Measurements from ENCODE around the gene TIMP1.
"Not testable (repeated sequence)": the region's sequence is repeated elsewhere in the genome, so short reads cannot be mapped to it uniquely, and the experiment has no call there.

Gene TIMP1

GRCh38 chrX:47574076-47574546 lies 8.1 kb upstream of the TIMP1 start:
- DNase-seq: no peak

GRCh38 chrX:47574547-47575301 lies 7.5 kb upstream of the TIMP1 start:
- no peak for DNase-seq

GRCh38 chrX:47576021-47576898 lies 6.0 kb upstream of the TIMP1 start:
- DNase-seq: no peak

- no peak for DNase-seq
These were observed 4.8 kb upstream of the TIMP1 start for GRCh38 chrX:47577424-47577823.

GRCh38 chrX:47577901-47578300 lies 4.3 kb upstream of the TIMP1 start:
- DNase-seq: no peak

- DNase-seq: no peak
These were observed 3.5 kb upstream of the TIMP1 start for GRCh38 chrX:47578692-47579091.

- no peak for DNase-seq
These were observed 2.7 kb upstream of the TIMP1 start for GRCh38 chrX:47579537-47579936.

- DNase-seq: no peak
These were observed 1.1 kb downstream of the TIMP1 start for GRCh38 chrX:47583240-47583861.

GRCh38 chrX:47584714-47585113 lies 2.5 kb downstream of the TIMP1 start:
- no peak for DNase-seq

- no peak for DNase-seq
These were observed 3.0 kb downstream of the TIMP1 start for GRCh38 chrX:47585273-47585672.

- no peak for DNase-seq
These were observed 4.0 kb downstream of the TIMP1 start for GRCh38 chrX:47586043-47586787.

- no peak for DNase-seq
These were observed 5.1 kb downstream of the TIMP1 start for GRCh38 chrX:47587091-47587891.

GRCh38 chrX:47587906-47588735 lies 5.9 kb downstream of the TIMP1 start:
- DNase-seq: no peak

GRCh38 chrX:47590984-47591383 lies 8.7 kb downstream of the TIMP1 start:
- no peak for DNase-seq

- no peak for DNase-seq
These were observed 11.3 kb downstream of the TIMP1 start for GRCh38 chrX:47593522-47593921.

GRCh38 chrX:47595716-47596251 lies 13.5 kb downstream of the TIMP1 start:
- no peak for DNase-seq

- DNase-seq: no peak
These were observed 14.0 kb downstream of the TIMP1 start for GRCh38 chrX:47596256-47596655.

- no peak for DNase-seq
These were observed 15.0 kb downstream of the TIMP1 start for GRCh38 chrX:47597222-47597621.

GRCh38 chrX:47603125-47603524 lies 20.9 kb downstream of the TIMP1 start:
- DNase-seq: not testable (repeated sequence)

- no peak for DNase-seq
These were observed 22.8 kb downstream of the TIMP1 start for GRCh38 chrX:47605024-47605423.

- no peak for DNase-seq
These were observed 24.9 kb downstream of the TIMP1 start for GRCh38 chrX:47607091-47607490.

All from KG1 (cell line).